ENCODE results near the gene PDZD2. TPM values are rescaled to one million over a fixed set of nuclear protein-coding genes. Genes with fewer than 3 reads are reported as not detected.

The PDZD2 gene
- total and polyA plus RNA-seq, 2 experiments from 2014 or later = 8.3 to 16.9 TPM

DNA sequence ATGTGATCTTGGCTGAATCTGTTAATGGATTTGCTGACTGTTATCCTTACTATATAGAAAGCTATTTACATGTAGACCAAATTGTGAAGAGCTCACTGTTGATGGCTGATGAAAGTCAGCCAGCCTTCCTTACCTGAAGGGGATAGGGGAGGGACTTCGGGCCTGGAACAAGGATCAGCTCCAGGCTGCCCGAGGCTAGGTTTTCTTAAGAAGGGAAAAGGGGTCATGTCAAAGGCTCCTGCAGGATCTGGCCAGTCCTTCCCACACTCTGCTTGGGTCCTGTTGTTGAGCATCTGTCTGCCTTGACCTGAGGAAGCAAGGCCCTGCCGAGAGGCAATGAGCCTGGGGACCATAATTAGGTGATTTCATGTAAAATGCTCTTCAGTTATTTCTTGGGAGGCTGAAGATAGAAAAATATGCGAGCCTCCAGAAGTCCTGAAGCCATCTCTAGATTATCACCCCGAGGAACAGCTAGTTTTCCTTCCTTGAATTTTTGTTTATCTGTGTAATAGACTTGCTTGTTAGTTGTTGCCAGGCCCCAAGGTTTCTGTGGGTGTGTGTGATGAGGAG is 261.4 kb downstream of the PDZD2 start:
- Histone ChIP-seq H3K27ac (ENCODE audit: low read depth) (0 out of 2 replicates have a peak overlapping the region, but pooled peaks have one; percentile 45), H3K4me2 (no peak overlapping the region), H3K4me1 (ENCODE audit: insufficient read depth) (no peaks in the 10 kb centered on the region), H3K79me2 (replicated peaks; ENCODE audit: insufficient read depth) (no peaks in the 10 kb centered on the region), H3F3A (replicated peaks; ENCODE audit: low read depth) (no peaks in the 10 kb centered on the region), H3K4me3 (no peak overlapping the region), H2AFZ (no peak overlapping the region), H3K27me3 (ENCODE audit: insufficient read depth) (no peaks in the 10 kb centered on the region), H4K20me1 (replicated peaks; ENCODE audit: insufficient read depth) (no peaks in the 10 kb centered on the region), H3K36me3 (ENCODE audit: insufficient read depth) (no peaks in the 10 kb centered on the region), H3K9me2 (ENCODE audit: insufficient read depth) (no peaks in the 10 kb centered on the region)
- ATAC-seq = no peak
- Mint-ChIP-seq H3K27ac (no peak overlapping the region), H3K9me3 (no peaks in the 10 kb centered on the region), H3K36me3 (ENCODE audit: low read depth) (no peaks in the 10 kb centered on the region), H3K27me3 (ENCODE audit: insufficient read depth, low read depth, poor library complexity) (peaks cover 7% of the 10 kb centered on the region), H3K4me3 (no peak overlapping the region), H3K4me1 (peaks cover 4% of the 10 kb centered on the region; the same call in 2 of the 3 replicates)
- DNase-seq (ENCODE audit: low spot score) = no peak
- TF ChIP-seq EZH2phosphoT487 (IDR thresholded peaks at IDR 0.05; ENCODE audit: unreplicated experiment) = no peak
- no peak for TF ChIP-seq ZNF331 (CRISPR knock-in tag; IDR thresholded peaks at IDR 0.05; ENCODE audit: low read depth)
- TF ChIP-seq CREB1 (CRISPR knock-in tag; IDR thresholded peaks at IDR 0.05; ENCODE audit: low read depth) = no peak
- no peak for TF ChIP-seq NANOG (IDR thresholded peaks at IDR 0.05; ENCODE audit: borderline replicate concordance)
- TF ChIP-seq STAT1 (IDR thresholded peaks at IDR 0.05; ENCODE audit: unreplicated experiment) = no peak
- TF ChIP-seq EZH2 (IDR thresholded peaks at IDR 0.05; ENCODE audit: low read depth, unreplicated experiment) = no peak
- TF ChIP-seq, protein P1, sequence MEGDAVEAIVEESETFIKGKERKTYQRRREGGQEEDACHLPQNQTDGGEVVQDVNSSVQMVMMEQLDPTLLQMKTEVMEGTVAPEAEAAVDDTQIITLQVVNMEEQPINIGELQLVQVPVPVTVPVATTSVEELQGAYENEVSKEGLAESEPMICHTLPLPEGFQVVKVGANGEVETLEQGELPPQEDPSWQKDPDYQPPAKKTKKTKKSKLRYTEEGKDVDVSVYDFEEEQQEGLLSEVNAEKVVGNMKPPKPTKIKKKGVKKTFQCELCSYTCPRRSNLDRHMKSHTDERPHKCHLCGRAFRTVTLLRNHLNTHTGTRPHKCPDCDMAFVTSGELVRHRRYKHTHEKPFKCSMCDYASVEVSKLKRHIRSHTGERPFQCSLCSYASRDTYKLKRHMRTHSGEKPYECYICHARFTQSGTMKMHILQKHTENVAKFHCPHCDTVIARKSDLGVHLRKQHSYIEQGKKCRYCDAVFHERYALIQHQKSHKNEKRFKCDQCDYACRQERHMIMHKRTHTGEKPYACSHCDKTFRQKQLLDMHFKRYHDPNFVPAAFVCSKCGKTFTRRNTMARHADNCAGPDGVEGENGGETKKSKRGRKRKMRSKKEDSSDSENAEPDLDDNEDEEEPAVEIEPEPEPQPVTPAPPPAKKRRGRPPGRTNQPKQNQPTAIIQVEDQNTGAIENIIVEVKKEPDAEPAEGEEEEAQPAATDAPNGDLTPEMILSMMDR (conservative IDR thresholded peaks at IDR 0.05; ENCODE audit: low read depth in 2 of 2) = no peak
- TF ChIP-seq POLR2AphosphoS5 (IDR thresholded peaks at IDR 0.05; ENCODE audit: low read depth) = no peak
- no peak for TF ChIP-seq JUNB (IDR thresholded peaks at IDR 0.05; ENCODE audit: unreplicated experiment)
- TF ChIP-seq, protein P2, sequence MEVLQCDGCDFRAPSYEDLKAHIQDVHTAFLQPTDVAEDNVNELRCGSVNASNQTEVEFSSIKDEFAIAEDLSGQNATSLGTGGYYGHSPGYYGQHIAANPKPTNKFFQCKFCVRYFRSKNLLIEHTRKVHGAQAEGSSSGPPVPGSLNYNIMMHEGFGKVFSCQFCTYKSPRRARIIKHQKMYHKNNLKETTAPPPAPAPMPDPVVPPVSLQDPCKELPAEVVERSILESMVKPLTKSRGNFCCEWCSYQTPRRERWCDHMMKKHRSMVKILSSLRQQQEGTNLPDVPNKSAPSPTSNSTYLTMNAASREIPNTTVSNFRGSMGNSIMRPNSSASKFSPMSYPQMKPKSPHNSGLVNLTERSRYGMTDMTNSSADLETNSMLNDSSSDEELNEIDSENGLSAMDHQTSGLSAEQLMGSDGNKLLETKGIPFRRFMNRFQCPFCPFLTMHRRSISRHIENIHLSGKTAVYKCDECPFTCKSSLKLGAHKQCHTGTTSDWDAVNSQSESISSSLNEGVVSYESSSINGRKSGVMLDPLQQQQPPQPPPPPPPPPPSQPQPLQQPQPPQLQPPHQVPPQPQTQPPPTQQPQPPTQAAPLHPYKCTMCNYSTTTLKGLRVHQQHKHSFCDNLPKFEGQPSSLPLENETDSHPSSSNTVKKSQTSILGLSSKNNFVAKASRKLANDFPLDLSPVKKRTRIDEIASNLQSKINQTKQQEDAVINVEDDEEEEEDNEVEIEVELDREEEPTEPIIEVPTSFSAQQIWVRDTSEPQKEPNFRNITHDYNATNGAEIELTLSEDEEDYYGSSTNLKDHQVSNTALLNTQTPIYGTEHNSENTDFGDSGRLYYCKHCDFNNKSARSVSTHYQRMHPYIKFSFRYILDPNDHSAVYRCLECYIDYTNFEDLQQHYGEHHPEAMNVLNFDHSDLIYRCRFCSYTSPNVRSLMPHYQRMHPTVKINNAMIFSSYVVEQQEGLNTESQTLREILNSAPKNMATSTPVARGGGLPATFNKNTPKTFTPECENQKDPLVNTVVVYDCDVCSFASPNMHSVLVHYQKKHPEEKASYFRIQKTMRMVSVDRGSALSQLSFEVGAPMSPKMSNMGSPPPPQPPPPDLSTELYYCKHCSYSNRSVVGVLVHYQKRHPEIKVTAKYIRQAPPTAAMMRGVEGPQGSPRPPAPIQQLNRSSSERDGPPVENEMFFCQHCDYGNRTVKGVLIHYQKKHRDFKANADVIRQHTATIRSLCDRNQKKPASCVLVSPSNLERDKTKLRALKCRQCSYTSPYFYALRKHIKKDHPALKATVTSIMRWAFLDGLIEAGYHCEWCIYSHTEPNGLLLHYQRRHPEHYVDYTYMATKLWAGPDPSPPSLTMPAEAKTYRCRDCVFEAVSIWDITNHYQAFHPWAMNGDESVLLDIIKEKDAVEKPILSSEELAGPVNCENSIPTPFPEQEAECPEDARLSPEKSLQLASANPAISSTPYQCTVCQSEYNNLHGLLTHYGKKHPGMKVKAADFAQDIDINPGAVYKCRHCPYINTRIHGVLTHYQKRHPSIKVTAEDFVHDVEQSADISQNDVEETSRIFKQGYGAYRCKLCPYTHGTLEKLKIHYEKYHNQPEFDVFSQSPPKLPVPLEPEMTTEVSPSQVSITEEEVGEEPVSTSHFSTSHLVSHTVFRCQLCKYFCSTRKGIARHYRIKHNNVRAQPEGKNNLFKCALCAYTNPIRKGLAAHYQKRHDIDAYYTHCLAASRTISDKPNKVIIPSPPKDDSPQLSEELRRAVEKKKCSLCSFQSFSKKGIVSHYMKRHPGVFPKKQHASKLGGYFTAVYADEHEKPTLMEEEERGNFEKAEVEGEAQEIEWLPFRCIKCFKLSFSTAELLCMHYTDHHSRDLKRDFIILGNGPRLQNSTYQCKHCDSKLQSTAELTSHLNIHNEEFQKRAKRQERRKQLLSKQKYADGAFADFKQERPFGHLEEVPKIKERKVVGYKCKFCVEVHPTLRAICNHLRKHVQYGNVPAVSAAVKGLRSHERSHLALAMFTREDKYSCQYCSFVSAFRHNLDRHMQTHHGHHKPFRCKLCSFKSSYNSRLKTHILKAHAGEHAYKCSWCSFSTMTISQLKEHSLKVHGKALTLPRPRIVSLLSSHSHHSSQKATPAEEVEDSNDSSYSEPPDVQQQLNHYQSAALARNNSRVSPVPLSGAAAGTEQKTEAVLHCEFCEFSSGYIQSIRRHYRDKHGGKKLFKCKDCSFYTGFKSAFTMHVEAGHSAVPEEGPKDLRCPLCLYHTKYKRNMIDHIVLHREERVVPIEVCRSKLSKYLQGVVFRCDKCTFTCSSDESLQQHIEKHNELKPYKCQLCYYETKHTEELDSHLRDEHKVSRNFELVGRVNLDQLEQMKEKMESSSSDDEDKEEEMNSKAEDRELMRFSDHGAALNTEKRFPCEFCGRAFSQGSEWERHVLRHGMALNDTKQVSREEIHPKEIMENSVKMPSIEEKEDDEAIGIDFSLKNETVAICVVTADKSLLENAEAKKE (CRISPR knock-in tag; IDR thresholded peaks at IDR 0.05) = no peak
- TF ChIP-seq ZNF114 (CRISPR knock-in tag; IDR thresholded peaks at IDR 0.05) = no peak

Measured in GM23338 (cell line).